SK-N-SH (cell line): ENCODE results near the gene EBP. TPM values are rescaled to one million over a fixed set of nuclear protein-coding genes. Genes with fewer than 3 reads are reported as not detected.

Experiments used
- CTCF ChIA-PET: fragments of 300-600, 350-600 bp; formaldehyde crosslinking; extraction: SDS; loops from one replicate; lab custom pipeline; 2021; lab: Yijun Ruan, JAX
- POLR2A ChIA-PET: fragments of 350-600 bp; sonication (Branson Sonifier 250); formaldehyde crosslinking; extraction: SDS; loops from one replicate; lab custom pipeline; 2020; ENCODE audit warnings: antibody characterized with exemption, inconsistent platforms; lab: Yijun Ruan, JAX
- DNase-seq: peaks from one replicate; pipeline ENCODE4 v3.0.0; 2012
- H2AFZ ChIP-seq: fragments of 200-600 bp; sonication (generic); 2 replicates; pipeline ENCODE4 v1.8.1; 2016; ENCODE audit warnings: antibody characterized with exemption, mild to moderate bottlenecking, low read depth
- H3F3A ChIP-seq: fragments of 200-600 bp; sonication (generic); replicated peaks from 2 replicates; pipeline ENCODE3; 2016; ENCODE audit warnings: antibody characterized with exemption, mild to moderate bottlenecking; ENCODE audit not compliant: insufficient read depth
- H3K27ac ChIP-seq, 2 experiments: fragments of 200-500 bp in 1 of 2; fragments of 200-600 bp in 1 of 2; sonication (Bioruptor generic) in 1 of 2; sonication (generic), shearing (Covaris generic) in 1 of 2; 2 replicates each; pipeline versions ENCODE4 v1.5.1 to v1.6.1; 2014 to 2016; ENCODE audit warnings: low read depth in 2 of 2, inconsistent platforms in 1 of 2, low read length in 1 of 2, mild to moderate bottlenecking in 1 of 2, mixed read lengths in 1 of 2
- H3K27me3 ChIP-seq: fragments of 200-600 bp; sonication (generic), shearing (Covaris generic); 2 replicates; pipeline ENCODE4 v1.6.1; 2016; ENCODE audit warnings: mixed run types; ENCODE audit not compliant: insufficient read depth
- H3K36me3 ChIP-seq, 2 experiments: fragments of 200-500 bp in 1 of 2; fragments of 200-600 bp in 1 of 2; sonication (Bioruptor generic) in 1 of 2; sonication (generic) in 1 of 2; replicated peaks in 1 of 2; 2 replicates each; pipeline versions ENCODE3 to v1.5.1; 2014 to 2016; ENCODE audit warnings: low read length in 1 of 2, mild to moderate bottlenecking in 1 of 2; ENCODE audit not compliant: insufficient read depth in 2 of 2, control insufficient read depth in 1 of 2
- H3K4me1 ChIP-seq, 2 experiments: fragments of 200-500 bp in 1 of 2; fragments of 200-600 bp in 1 of 2; sonication (Bioruptor generic) in 1 of 2; sonication (generic), shearing (Covaris generic) in 1 of 2; 2 replicates each; pipeline versions ENCODE4 v1.5.1 to v1.6.1; 2014 to 2016; ENCODE audit warnings: low read depth in 1 of 2, low read length in 1 of 2, mixed run types in 1 of 2; ENCODE audit not compliant: insufficient read depth in 2 of 2, control insufficient read depth in 1 of 2
- H3K4me2 ChIP-seq: fragments of 200-600 bp; sonication (generic), shearing (Covaris generic); 2 replicates; pipeline ENCODE4 v1.6.1; 2017; ENCODE audit warnings: mixed run types
- H3K4me3 ChIP-seq, 2 experiments: fragments of 200-500 bp in 1 of 2; fragments of 200-600 bp in 1 of 2; sonication (Bioruptor generic) in 1 of 2; sonication (generic), shearing (Covaris generic) in 1 of 2; 2 replicates each; pipeline versions ENCODE4 v1.5.1 to v1.8.1; 2014 to 2016; ENCODE audit warnings: low read depth in 2 of 2, inconsistent platforms in 1 of 2, low read length in 1 of 2, mild to moderate bottlenecking in 1 of 2, mixed read lengths in 1 of 2, moderate library complexity in 1 of 2
- H3K79me2 ChIP-seq: fragments of 200-600 bp; sonication (generic); 2 replicates; pipeline ENCODE4 v1.8.1; 2017; ENCODE audit warnings: mild to moderate bottlenecking; ENCODE audit not compliant: insufficient read depth
- H3K9ac ChIP-seq: fragments of 200-600 bp; sonication (generic); 2 replicates; pipeline ENCODE4 v1.6.1; 2017; ENCODE audit warnings: mixed run types
- H3K9me2 ChIP-seq: fragments of 200-600 bp; sonication (generic); 2 replicates; pipeline ENCODE4 v1.6.1; 2017; ENCODE audit warnings: mixed run types
- H3K9me3 ChIP-seq: fragments of 200-600 bp; sonication (generic); 2 replicates; pipeline ENCODE4 v1.6.1; 2017; ENCODE audit warnings: mixed run types, mild to moderate bottlenecking, moderate library complexity
- H4K20me1 ChIP-seq: fragments of 200-600 bp; sonication (generic); 2 replicates; pipeline ENCODE4 v1.6.1; 2017; ENCODE audit warnings: mild to moderate bottlenecking, mixed run types; ENCODE audit not compliant: insufficient read depth
- EZH2phosphoT487 ChIP-seq: fragments of 200-600 bp; sonication (generic); IDR thresholded peaks from 2 replicates; pipeline ENCODE4 v1.6.1; 2017; ENCODE audit warnings: low read depth, mixed run types, mild to moderate bottlenecking, antibody characterized with exemption, moderate library complexity, borderline replicate concordance
- GATA2 ChIP-seq: sonication (generic); formaldehyde crosslinking; IDR thresholded peaks from 2 replicates; pipeline ENCODE4 v1.5.0; 2020; ENCODE audit warnings: mild to moderate bottlenecking, missing genetic modification reagents
- MEF2A ChIP-seq: IDR thresholded peaks from 2 replicates; pipeline ENCODE4 v1.4.0; 2012; ENCODE audit warnings: low read depth, borderline replicate concordance
- MXI1 ChIP-seq: IDR thresholded peaks from 2 replicates; pipeline ENCODE4 v1.6.1; 2012; ENCODE audit warnings: mild to moderate bottlenecking, low read depth, low read length, improper control_type of control experiment
- NRF1 ChIP-seq: IDR thresholded peaks from 2 replicates; pipeline ENCODE4 v1.6.1; 2012; ENCODE audit warnings: low read depth, mild to moderate bottlenecking, low read length
- RFX5 ChIP-seq: IDR thresholded peaks from 2 replicates; pipeline ENCODE4 v1.6.1; 2012; ENCODE audit warnings: mild to moderate bottlenecking, improper control_type of control experiment, low read length
- YY1 ChIP-seq: IDR thresholded peaks from 2 replicates; pipeline ENCODE4 v1.4.0; 2012; ENCODE audit warnings: low read depth, mild to moderate bottlenecking
- WGBS: methylation state at CpG from one replicate; pipeline ENCODE4 v1.1.6; 2017; ENCODE audit warnings: low lambda C conversion rate; 5-methylcytosine and 5-hydroxymethylcytosine counted together
- polyA plus RNA-seq, 3 experiments: library from polyadenylated mRNA; depleted of rRNA; stranded (reverse); fragments of >200 nt; gene quantifications; 2 replicates each; pipeline ENCODE4 v1.2.3, GENCODE V29; 2012
- TF ChIP-seq, protein P1 (sequence below): fragments of 200-600 bp; sonication (generic); IDR thresholded peaks from 2 replicates; pipeline ENCODE4 v1.6.1; 2017; ENCODE audit warnings: antibody characterized with exemption, mild to moderate bottlenecking, moderate library complexity
- TF ChIP-seq, protein P2 (sequence below): IDR thresholded peaks from 2 replicates; pipeline ENCODE4 v1.4.0; 2012; ENCODE audit warnings: low read depth, borderline replicate concordance
- TF ChIP-seq, protein P3 (sequence below): IDR thresholded peaks from 2 replicates; pipeline ENCODE4 v1.6.1; 2012; ENCODE audit warnings: mild to moderate bottlenecking, low read depth, low read length, moderate library complexity

The EBP gene
- 28.9 and 30.2 TPM in 2 replicates for polyA plus RNA-seq (2012; rRNA removed)
- 13.0 and 21.4 TPM in 2 replicates for polyA plus RNA-seq (2012; cell fraction: cytosol; rRNA removed)
- polyA plus RNA-seq (2012; cell fraction: nucleus; rRNA removed) = 30.5 and 35.9 TPM in 2 replicates

DNA sequence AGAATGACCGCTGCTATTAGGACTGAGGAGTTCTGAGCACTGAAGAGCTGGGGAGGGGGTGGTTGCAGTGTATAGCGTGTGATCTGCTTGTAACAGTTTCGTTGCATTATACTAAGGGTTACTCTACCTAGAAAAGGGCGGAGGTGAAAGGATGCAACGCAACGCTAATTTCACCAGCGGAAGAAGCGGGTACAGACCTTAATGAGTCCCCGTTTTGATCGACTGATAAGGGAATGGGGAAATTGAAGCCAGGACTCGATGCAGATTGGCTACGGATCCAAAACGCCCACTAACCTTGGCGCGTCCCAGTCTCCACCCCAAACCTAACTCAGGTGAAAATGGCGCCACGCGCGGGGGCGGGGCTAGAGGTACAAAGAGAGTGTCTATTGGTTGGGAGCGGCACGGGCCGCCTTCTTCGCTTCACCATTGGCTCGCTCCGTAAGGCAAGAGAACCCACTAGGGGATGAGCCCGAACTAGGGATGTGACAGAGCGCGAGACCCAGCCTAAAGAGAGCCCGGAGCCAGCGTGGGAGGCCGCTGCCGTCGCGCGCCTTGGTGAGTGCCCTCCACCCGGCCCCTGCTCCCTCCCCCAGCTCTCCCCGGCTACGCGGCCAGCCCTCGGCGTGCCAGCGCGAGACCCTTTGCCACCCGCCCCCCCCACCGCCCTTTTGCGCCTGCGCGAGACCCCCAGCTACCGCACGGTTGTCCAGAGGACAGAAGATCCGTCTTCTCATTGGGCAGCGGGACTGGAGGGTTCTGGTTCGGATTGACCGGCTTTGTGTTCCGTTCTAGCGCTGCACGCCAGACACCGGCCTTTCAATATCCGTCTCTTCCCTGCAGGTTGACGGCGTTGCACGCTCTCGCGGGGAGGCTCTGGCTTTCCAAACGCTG is at the start of gene EBP:
TSS of gene EBP (plus strand) at position 456 of the 891 bp plus-strand sequence. CDS start 1,964 bp downstream, outside the sequence.
- Histone ChIP-seq H3K4me3 (peak within 1 kb of the TSS; percentile 51 to 63), H3K9me3 (no peaks in the 10 kb centered on the region), H3F3A (no peaks in the 10 kb centered on the region), H4K20me1 (no peaks in the 10 kb centered on the region), H3K4me1 (peaks cover 0 to 3% of the 10 kb centered on the region in 2 experiments; a peak in 1 of 4 replicates), H3K79me2 (peaks cover 10% of the 10 kb centered on the region; the same call in 1 of the 2 replicates), H3K9me2 (no peaks in the 10 kb centered on the region), H3K27me3 (no peaks in the 10 kb centered on the region; the same call in 1 of the 2 replicates), H3K9ac (peak within 1 kb of the TSS; percentile 62), H3K4me2 (peak within 1 kb of the TSS; percentile 76), H3K27ac (peak within 1 kb of the TSS in 1 of 2 experiments; percentile 54; a peak in 2 of 4 replicates), H2AFZ (peak within 1 kb of the TSS; percentile 79; the same call in 1 of the 2 replicates), H3K36me3 (no peaks in the 10 kb centered on the region)
- DNase-seq = peak; percentile 89
- WGBS = 28% methylated on average over 57 of the region's 66 CpGs
- no peak for TF ChIP-seq EZH2phosphoT487
- TF ChIP-seq GATA2 = peak; percentile 63
- TF ChIP-seq MXI1 = no peak
- no peak for TF ChIP-seq MEF2A
- peak; percentile 53; the same call in 1 of the 2 replicates for TF ChIP-seq NRF1
- TF ChIP-seq, protein P1, sequence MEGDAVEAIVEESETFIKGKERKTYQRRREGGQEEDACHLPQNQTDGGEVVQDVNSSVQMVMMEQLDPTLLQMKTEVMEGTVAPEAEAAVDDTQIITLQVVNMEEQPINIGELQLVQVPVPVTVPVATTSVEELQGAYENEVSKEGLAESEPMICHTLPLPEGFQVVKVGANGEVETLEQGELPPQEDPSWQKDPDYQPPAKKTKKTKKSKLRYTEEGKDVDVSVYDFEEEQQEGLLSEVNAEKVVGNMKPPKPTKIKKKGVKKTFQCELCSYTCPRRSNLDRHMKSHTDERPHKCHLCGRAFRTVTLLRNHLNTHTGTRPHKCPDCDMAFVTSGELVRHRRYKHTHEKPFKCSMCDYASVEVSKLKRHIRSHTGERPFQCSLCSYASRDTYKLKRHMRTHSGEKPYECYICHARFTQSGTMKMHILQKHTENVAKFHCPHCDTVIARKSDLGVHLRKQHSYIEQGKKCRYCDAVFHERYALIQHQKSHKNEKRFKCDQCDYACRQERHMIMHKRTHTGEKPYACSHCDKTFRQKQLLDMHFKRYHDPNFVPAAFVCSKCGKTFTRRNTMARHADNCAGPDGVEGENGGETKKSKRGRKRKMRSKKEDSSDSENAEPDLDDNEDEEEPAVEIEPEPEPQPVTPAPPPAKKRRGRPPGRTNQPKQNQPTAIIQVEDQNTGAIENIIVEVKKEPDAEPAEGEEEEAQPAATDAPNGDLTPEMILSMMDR = no peak
- TF ChIP-seq, protein P2, sequence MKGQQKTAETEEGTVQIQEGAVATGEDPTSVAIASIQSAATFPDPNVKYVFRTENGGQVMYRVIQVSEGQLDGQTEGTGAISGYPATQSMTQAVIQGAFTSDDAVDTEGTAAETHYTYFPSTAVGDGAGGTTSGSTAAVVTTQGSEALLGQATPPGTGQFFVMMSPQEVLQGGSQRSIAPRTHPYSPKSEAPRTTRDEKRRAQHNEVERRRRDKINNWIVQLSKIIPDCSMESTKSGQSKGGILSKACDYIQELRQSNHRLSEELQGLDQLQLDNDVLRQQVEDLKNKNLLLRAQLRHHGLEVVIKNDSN = peak; percentile 72; the same call in 1 of the 2 replicates
- TF ChIP-seq RFX5 = no peak
- TF ChIP-seq, protein P3, sequence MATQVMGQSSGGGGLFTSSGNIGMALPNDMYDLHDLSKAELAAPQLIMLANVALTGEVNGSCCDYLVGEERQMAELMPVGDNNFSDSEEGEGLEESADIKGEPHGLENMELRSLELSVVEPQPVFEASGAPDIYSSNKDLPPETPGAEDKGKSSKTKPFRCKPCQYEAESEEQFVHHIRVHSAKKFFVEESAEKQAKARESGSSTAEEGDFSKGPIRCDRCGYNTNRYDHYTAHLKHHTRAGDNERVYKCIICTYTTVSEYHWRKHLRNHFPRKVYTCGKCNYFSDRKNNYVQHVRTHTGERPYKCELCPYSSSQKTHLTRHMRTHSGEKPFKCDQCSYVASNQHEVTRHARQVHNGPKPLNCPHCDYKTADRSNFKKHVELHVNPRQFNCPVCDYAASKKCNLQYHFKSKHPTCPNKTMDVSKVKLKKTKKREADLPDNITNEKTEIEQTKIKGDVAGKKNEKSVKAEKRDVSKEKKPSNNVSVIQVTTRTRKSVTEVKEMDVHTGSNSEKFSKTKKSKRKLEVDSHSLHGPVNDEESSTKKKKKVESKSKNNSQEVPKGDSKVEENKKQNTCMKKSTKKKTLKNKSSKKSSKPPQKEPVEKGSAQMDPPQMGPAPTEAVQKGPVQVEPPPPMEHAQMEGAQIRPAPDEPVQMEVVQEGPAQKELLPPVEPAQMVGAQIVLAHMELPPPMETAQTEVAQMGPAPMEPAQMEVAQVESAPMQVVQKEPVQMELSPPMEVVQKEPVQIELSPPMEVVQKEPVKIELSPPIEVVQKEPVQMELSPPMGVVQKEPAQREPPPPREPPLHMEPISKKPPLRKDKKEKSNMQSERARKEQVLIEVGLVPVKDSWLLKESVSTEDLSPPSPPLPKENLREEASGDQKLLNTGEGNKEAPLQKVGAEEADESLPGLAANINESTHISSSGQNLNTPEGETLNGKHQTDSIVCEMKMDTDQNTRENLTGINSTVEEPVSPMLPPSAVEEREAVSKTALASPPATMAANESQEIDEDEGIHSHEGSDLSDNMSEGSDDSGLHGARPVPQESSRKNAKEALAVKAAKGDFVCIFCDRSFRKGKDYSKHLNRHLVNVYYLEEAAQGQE = no peak
- peak; percentile 72; the same call in 1 of the 2 replicates for TF ChIP-seq YY1
- ChIA-PET CTCF (no interaction called here), POLR2A (no interaction called here)
